Suprapubic skin (tissue), 4 donors: ENCODE measurements around the gene DNAJB5. TPM values are rescaled to one million over a fixed set of nuclear protein-coding genes. Genes with fewer than 3 reads are reported as not detected.

Source experiments
- DNase-seq, 2 donors: peaks; one replicate each; pipeline ENCODE4 v3.0.0-alpha.2; 2019; ENCODE audit warnings: low spot score in 2 of 2
- H3K27ac ChIP-seq: fragments of 200-600 bp; sonication (generic); one replicate; pipeline ENCODE4 v1.5.1; 2019
- H3K27me3 ChIP-seq: fragments of 200-600 bp; sonication (generic); one replicate; pipeline ENCODE4 v1.5.1; 2019
- H3K36me3 ChIP-seq: fragments of 200-600 bp; sonication (generic); one replicate; pipeline ENCODE4 v1.5.1; 2019
- H3K4me1 ChIP-seq: fragments of 200-600 bp; sonication (generic); one replicate; pipeline ENCODE4 v1.5.1; 2019
- H3K4me3 ChIP-seq: fragments of 200-600 bp; sonication (generic); one replicate; pipeline ENCODE4 v1.5.1; 2019; ENCODE audit warnings: mild to moderate bottlenecking
- H3K9me3 ChIP-seq: fragments of 200-600 bp; sonication (generic); one replicate; pipeline ENCODE4 v1.5.1; 2019
- CTCF ChIP-seq, 2 donors: fragments of 200-600 bp in 1 of 2; fragments of 450-650 bp in 1 of 2; sonication (generic) in 1 of 2; IDR thresholded peaks; one replicate each; pipeline ENCODE4 v1.5.1; 2016 to 2019; ENCODE audit warnings: antibody characterized with exemption in 2 of 2, mild to moderate bottlenecking in 1 of 2, moderate library complexity in 1 of 2
- EP300 ChIP-seq: sonication (generic); formaldehyde crosslinking; IDR thresholded peaks from one replicate; pipeline ENCODE4 v1.6.1; 2017; ENCODE audit warnings: antibody characterized with exemption
- POLR2A ChIP-seq, 2 donors: fragments of 450-650 bp; IDR thresholded peaks; one replicate each; pipeline ENCODE4 v1.6.1; 2017; ENCODE audit warnings: antibody characterized with exemption in 2 of 2, mild to moderate bottlenecking in 2 of 2, moderate library complexity in 2 of 2
- POLR2AphosphoS5 ChIP-seq, 3 donors: sonication (generic); formaldehyde crosslinking; IDR thresholded peaks; one replicate each; pipeline ENCODE4 v1.6.1; 2017; ENCODE audit warnings: antibody characterized with exemption in 3 of 3
- WGBS: methylation state at CpG from one replicate; pipeline ENCODE4 v1.1.5; 2018; 5-methylcytosine and 5-hydroxymethylcytosine counted together
- total RNA-seq, 4 donors: library from RNA; depleted of rRNA; stranded (reverse); fragments of >200 nt; gene quantifications; one replicate each; pipeline ENCODE4 v1.1.0, GENCODE V29; 2016

DNAJB5 gene
- total RNA-seq, 4 donors from 2014 or later = 0.98 to 4.7 (median 1.6) TPM

GRCh38 chr9:34989946-34990635 lies 546 bp downstream of the DNAJB5 start:
- TF ChIP-seq POLR2A (IDR thresholded peaks at IDR 0.05) (no peak), EP300 (no peak), POLR2AphosphoS5 (IDR thresholded peaks at IDR 0.05) (no peak), CTCF (IDR thresholded peaks at IDR 0.05) (no peak)
- Histone ChIP-seq H3K4me3 (peak overlapping the region; percentile 80), H3K4me1 (peaks cover 75% of the 10 kb centered on the region), H3K36me3 (no peaks in the 10 kb centered on the region), H3K27ac (peak overlapping the region; percentile 83), H3K9me3 (no peaks in the 10 kb centered on the region), H3K27me3 (no peaks in the 10 kb centered on the region)
- WGBS = 13% methylated on average over 21 of the region's 39 CpGs
- DNase-seq = peak; percentile 80 to 82

- TF ChIP-seq POLR2A (IDR thresholded peaks at IDR 0.05) = no peak
- TF ChIP-seq EP300 = no peak
- no peak for TF ChIP-seq POLR2AphosphoS5 (IDR thresholded peaks at IDR 0.05)
- no peak for TF ChIP-seq CTCF (IDR thresholded peaks at IDR 0.05)
- H3K4me3 ChIP-seq = peak overlapping the region; percentile 80
- H3K27ac ChIP-seq = no peak overlapping the region
- no peaks in the 10 kb centered on the region for H3K9me3 ChIP-seq
- no peaks in the 10 kb centered on the region for H3K27me3 ChIP-seq
- DNase-seq = peak; percentile 46 to 62
- 64% methylated on average over 7 of the region's 7 CpGs for whole genome bisulfite sequencing
- peaks cover 2% of the 10 kb centered on the region for H3K36me3 ChIP-seq
- H3K4me1 ChIP-seq = peaks cover 85% of the 10 kb centered on the region
Observed at GRCh38 chr9:34990908-34991606, 1.5 kb downstream of the DNAJB5 start.

- Histone ChIP-seq H3K36me3 (peaks cover 10% of the 10 kb centered on the region), H3K27me3 (no peaks in the 10 kb centered on the region), H3K9me3 (no peaks in the 10 kb centered on the region), H3K4me3 (no peak overlapping the region), H3K4me1 (peaks cover 85% of the 10 kb centered on the region), H3K27ac (peak overlapping the region; percentile 75)
- WGBS = 75% methylated on average over 9 of the region's 15 CpGs
- peak; percentile 60 to 65 for DNase-seq
- TF ChIP-seq CTCF (IDR thresholded peaks at IDR 0.05) (no peak), EP300 (no peak), POLR2A (IDR thresholded peaks at IDR 0.05) (no peak), POLR2AphosphoS5 (IDR thresholded peaks at IDR 0.05) (no peak)
Observed at GRCh38 chr9:34991607-34992375, 2.2 kb downstream of the DNAJB5 start.

- H3K4me1 ChIP-seq = peaks cover 78% of the 10 kb centered on the region
- no peak for TF ChIP-seq CTCF (IDR thresholded peaks at IDR 0.05)
- TF ChIP-seq EP300 = no peak
- no peak for TF ChIP-seq POLR2AphosphoS5 (IDR thresholded peaks at IDR 0.05)
- no peak for TF ChIP-seq POLR2A (IDR thresholded peaks at IDR 0.05)
- peak overlapping the region; percentile 75 for H3K27ac ChIP-seq
- DNase-seq = peak in 1 of 2 donors; percentile 61
- H3K9me3 ChIP-seq = no peaks in the 10 kb centered on the region
- H3K36me3 ChIP-seq = peaks cover 11% of the 10 kb centered on the region
- WGBS = 55% methylated on average over 13 of the region's 16 CpGs
- H3K27me3 ChIP-seq = no peaks in the 10 kb centered on the region
- H3K4me3 ChIP-seq = no peak overlapping the region
Observed at GRCh38 chr9:34992376-34992951, 2.9 kb downstream of the DNAJB5 start.
